MCF 10A (cell line): Measurements from ENCODE around the gene RNF183. TPM values are rescaled to one million over a fixed set of nuclear protein-coding genes. Genes with fewer than 3 reads are reported as not detected.

ENCODE experiments used
- BruUV-seq: library from RNA; stranded (reverse); fragments of 400-500 nt; replicated peaks from 2 replicates; lab custom pipeline; 2021; lab: Mats Ljungman, UMichigan
- CTCF ChIA-PET: fragments of 300-600 bp; sonication (Branson Sonifier 250); formaldehyde crosslinking; extraction: SDS; loops from one replicate; lab custom pipeline; 2021; ENCODE audit warnings: antibody characterized with exemption, inconsistent platforms; lab: Yijun Ruan, JAX
- POLR2A ChIA-PET: fragments of 300-600, 350-650 bp; sonication (Branson Sonifier 250); formaldehyde crosslinking; extraction: SDS; loops from one replicate; lab custom pipeline; 2020; ENCODE audit warnings: antibody characterized with exemption, inconsistent platforms; lab: Yijun Ruan, JAX
- DNase-seq: peaks from one replicate; pipeline ENCODE4 v3.0.0-alpha.2; 2018; ENCODE audit not compliant: unreplicated experiment
- H3K27ac Mint-ChIP-seq: one replicate; pipeline ENCODE4 v1.8.0; 2022; ENCODE audit warnings: mild to moderate bottlenecking, low read depth, mixed read lengths; ENCODE audit not compliant: unreplicated experiment
- H3K27me3 Mint-ChIP-seq: one replicate; pipeline ENCODE4 v1.8.0; 2022; ENCODE audit warnings: mixed read lengths; ENCODE audit not compliant: insufficient read depth, unreplicated experiment
- H3K36me3 Mint-ChIP-seq: one replicate; pipeline ENCODE4 v1.8.0; 2022; ENCODE audit warnings: mild to moderate bottlenecking, moderate library complexity, mixed read lengths; ENCODE audit not compliant: insufficient read depth, unreplicated experiment
- H3K4me1 Mint-ChIP-seq: one replicate; pipeline ENCODE4 v1.8.0; 2022; ENCODE audit warnings: mixed read lengths; ENCODE audit not compliant: insufficient read depth, unreplicated experiment
- H3K4me3 Mint-ChIP-seq: one replicate; pipeline ENCODE4 v1.8.0; 2022; ENCODE audit warnings: mild to moderate bottlenecking, moderate library complexity, mixed read lengths; ENCODE audit not compliant: unreplicated experiment
- H3K9me3 Mint-ChIP-seq: one replicate; pipeline ENCODE4 v1.8.0; 2022; ENCODE audit warnings: mixed read lengths; ENCODE audit not compliant: unreplicated experiment
- intact Hi-C: fragments of 100-400 bp; cut with micrococcal nuclease; formaldehyde crosslinking; loops from 2 replicates; pipeline ENCODE4 v1.14.1; 2022
- total RNA-seq: library from RNA; stranded (reverse); gene quantifications from 2 replicates; pipeline ENCODE4 v1.2.3, GENCODE V29; 2022
- TF ChIP-seq, protein P1 (sequence below): fragments of 200-600 bp; IDR thresholded peaks from one replicate; pipeline ENCODE4 v1.8.0; 2022; ENCODE audit warnings: antibody characterized with exemption, mild to moderate bottlenecking; ENCODE audit not compliant: unreplicated experiment

The RNF183 gene
- total RNA-seq, 1 experiment from 2014 or later = not detected

DNA sequence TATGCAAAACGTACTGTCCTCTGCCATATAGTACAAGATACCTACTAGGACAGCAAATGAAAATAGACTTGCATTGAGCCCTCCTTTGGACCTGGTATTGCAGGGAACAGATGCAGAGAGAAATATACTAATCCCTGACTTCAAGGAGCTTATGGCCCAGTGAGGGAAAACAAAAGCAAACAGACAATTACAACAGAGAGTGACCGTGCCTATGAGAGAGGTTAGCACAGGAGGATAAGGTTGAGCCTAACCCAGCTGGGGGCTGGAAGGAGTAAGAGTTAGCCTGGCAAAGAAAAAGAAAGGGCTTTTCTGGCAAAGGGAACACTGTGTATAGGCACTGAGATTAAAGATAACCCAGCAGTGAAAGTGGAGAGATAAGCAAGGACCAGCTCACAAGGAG is 33.3 kb downstream of the RNF183 start:
- no peak overlapping the region for H3K4me3 Mint-ChIP-seq
- H3K4me1 Mint-ChIP-seq = peaks cover 12% of the 10 kb centered on the region
- no peaks in the 10 kb centered on the region for H3K27me3 Mint-ChIP-seq
- POLR2A ChIA-PET = interaction anchor here (0.9 to 1.3 kb wide), 3 partner anchors 47 to 141 kb away, joined by 3 to 4 read pairs (median 4); partner anchors contain the start of genes C9orf43, FKBP15, POLE3 and SLC31A1
- H3K9me3 Mint-ChIP-seq = no peaks in the 10 kb centered on the region
- no TSS peak for BruUV-seq
- intact Hi-C loops = no loop called here
- no peak for DNase-seq
- TF ChIP-seq, protein P1, sequence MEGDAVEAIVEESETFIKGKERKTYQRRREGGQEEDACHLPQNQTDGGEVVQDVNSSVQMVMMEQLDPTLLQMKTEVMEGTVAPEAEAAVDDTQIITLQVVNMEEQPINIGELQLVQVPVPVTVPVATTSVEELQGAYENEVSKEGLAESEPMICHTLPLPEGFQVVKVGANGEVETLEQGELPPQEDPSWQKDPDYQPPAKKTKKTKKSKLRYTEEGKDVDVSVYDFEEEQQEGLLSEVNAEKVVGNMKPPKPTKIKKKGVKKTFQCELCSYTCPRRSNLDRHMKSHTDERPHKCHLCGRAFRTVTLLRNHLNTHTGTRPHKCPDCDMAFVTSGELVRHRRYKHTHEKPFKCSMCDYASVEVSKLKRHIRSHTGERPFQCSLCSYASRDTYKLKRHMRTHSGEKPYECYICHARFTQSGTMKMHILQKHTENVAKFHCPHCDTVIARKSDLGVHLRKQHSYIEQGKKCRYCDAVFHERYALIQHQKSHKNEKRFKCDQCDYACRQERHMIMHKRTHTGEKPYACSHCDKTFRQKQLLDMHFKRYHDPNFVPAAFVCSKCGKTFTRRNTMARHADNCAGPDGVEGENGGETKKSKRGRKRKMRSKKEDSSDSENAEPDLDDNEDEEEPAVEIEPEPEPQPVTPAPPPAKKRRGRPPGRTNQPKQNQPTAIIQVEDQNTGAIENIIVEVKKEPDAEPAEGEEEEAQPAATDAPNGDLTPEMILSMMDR = no peak
- CTCF ChIA-PET = interaction anchor here (0.8 to 1.5 kb wide), 4 partner anchors 10 to 389 kb away, joined by 3 to 4 read pairs (median 3); no protein-coding TSS in a partner anchor
- peaks cover 65% of the 10 kb centered on the region for H3K36me3 Mint-ChIP-seq
- H3K27ac Mint-ChIP-seq = no peak overlapping the region

DNA sequence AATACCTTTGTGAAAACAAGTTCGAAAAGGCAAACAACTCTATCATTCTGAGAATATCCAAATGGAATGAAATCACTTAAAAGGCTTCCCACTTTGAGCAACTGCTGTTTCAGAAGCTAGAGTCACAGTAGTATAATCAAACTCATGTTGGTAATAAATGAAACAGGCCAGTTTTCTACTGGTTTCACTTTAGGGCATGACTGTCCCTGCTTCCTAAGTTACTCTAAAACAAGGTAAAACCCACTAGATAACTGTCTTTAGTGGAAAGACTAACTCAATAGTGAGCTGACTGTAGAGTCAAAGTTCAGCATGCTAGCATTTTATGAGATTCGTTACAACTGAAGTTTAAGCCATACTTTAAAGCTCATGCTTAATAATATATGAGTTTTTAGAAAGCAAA is 33.8 kb downstream of the RNF183 start:
- no TSS peak for BruUV-seq
- no peak overlapping the region for H3K4me3 Mint-ChIP-seq
- H3K27me3 Mint-ChIP-seq = no peaks in the 10 kb centered on the region
- TF ChIP-seq, protein P1 = no peak
- ChIA-PET POLR2A (interaction anchor here (0.9 to 1.3 kb wide), 2 partner anchors 47 to 48 kb away, joined by 3 to 4 read pairs; partner anchors contain the start of genes FKBP15 and SLC31A1), CTCF (interaction anchor here (0.6 to 1.5 kb wide), 8 partner anchors 9 to 406 kb away, joined by 3 to 4 read pairs (median 3); partner anchors contain the start of gene SLC31A1)
- H3K4me1 Mint-ChIP-seq = peaks cover 11% of the 10 kb centered on the region
- H3K9me3 Mint-ChIP-seq = no peaks in the 10 kb centered on the region
- H3K36me3 Mint-ChIP-seq = peaks cover 69% of the 10 kb centered on the region
- DNase-seq = no peak
- intact Hi-C loops = no loop called here
- no peak overlapping the region for H3K27ac Mint-ChIP-seq

DNA sequence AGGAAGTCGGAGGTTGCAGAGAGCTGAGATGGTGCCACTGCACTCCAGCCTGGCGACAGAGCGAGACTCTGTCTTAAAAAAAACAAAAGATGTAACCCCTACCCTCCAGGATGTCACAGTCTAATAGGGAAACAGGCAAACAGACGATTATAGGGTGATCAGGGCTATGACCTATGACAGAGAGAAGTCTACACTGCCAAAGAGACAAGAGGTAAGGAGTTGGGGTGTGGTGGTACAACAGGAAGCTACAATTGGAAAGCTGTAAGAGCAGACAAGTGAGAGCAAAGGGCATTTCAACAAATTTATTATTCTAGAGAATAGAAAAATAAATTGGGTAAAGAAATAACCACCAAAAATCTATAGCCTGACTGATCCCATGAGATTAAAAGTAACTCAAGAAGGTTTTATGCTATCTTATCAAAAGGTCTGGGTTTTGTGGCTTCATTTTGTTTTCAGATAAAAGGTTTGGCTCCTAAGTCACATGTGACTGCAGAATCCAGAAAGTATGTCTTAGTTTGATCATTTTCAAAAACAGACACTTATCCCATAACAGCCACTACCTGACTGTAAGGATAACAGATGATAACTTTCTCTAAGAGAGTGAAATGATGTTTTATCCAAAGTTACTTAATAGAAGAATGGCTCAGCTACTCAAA is 35.1 kb downstream of the RNF183 start:
- H3K36me3 Mint-ChIP-seq = peaks cover 67% of the 10 kb centered on the region
- intact Hi-C loops = no loop called here
- no peak overlapping the region for H3K4me3 Mint-ChIP-seq
- ChIA-PET CTCF (no interaction called here), POLR2A (no interaction called here)
- DNase-seq = no peak
- H3K9me3 Mint-ChIP-seq = no peaks in the 10 kb centered on the region
- no peak overlapping the region for H3K27ac Mint-ChIP-seq
- no peaks in the 10 kb centered on the region for H3K27me3 Mint-ChIP-seq
- TF ChIP-seq, protein P1 = no peak
- no TSS peak for BruUV-seq
- H3K4me1 Mint-ChIP-seq = peaks cover 5% of the 10 kb centered on the region

DNA sequence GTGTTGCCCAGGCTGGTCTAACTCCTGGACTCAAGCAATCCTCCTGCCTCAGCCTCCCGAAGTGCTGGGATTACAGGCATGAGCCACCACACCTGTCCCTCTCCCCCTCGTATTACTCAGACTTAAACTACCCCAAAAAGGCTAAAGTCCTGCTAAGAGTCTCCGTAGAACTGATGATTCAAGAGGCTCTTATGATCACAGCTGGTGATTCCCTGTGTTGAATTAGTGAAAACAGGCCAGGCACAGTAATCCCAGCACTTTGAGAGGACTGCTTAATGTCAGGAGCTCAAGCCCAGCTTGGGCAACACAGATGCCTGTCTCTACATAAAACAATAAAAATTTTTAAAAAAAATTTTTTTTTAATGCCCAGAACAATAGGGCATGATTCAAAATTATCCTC is 37.0 kb downstream of the RNF183 start:
- TF ChIP-seq, protein P1 = no peak
- H3K9me3 Mint-ChIP-seq = no peaks in the 10 kb centered on the region
- H3K36me3 Mint-ChIP-seq = peaks cover 61% of the 10 kb centered on the region
- no TSS peak for BruUV-seq
- intact Hi-C loops = no loop called here
- no peak for DNase-seq
- no peak overlapping the region for H3K4me3 Mint-ChIP-seq
- peaks cover 5% of the 10 kb centered on the region for H3K4me1 Mint-ChIP-seq
- no peaks in the 10 kb centered on the region for H3K27me3 Mint-ChIP-seq
- CTCF ChIA-PET = interaction anchor here (0.6 to 1.0 kb wide), 2 partner anchors 24 to 432 kb away, joined by 3 read pairs; no protein-coding TSS in a partner anchor
- no peak overlapping the region for H3K27ac Mint-ChIP-seq
- POLR2A ChIA-PET = interaction anchor here (1.2 to 1.5 kb wide), 2 partner anchors 9 to 44 kb away, joined by 3 to 7 read pairs; partner anchors contain the start of genes CDC26, FKBP15, PRPF4 and SLC31A1
